A549 (cell line): ENCODE measurements around the gene CLEC5A. TPM values are rescaled to one million over a fixed set of nuclear protein-coding genes. Genes with fewer than 3 reads are reported as not detected.

ENCODE experiments used
- ATAC-seq, 2 experiments: fragments of 200-7000 bp in 1 of 2; fragments of >200 bp in 1 of 2; cut with Nextera tagmentation in 1 of 2; cut with Tn5 transposase in 1 of 2; 3 replicates each; pipeline versions ENCODE4 v1.8.0 to v1.9.1; 2018 to 2020; ENCODE audit warnings: mild to moderate bottlenecking in 1 of 2, moderate library complexity in 1 of 2
- CTCF ChIA-PET: fragments of 300-600 bp; sonication (Branson Sonifier 250); formaldehyde crosslinking; extraction: SDS; loops from one replicate; lab custom pipeline; 2021; ENCODE audit warnings: antibody characterized with exemption, inconsistent platforms; lab: Yijun Ruan, JAX
- POLR2A ChIA-PET: fragments of 350-600 bp; formaldehyde crosslinking; extraction: SDS; loops from one replicate; lab custom pipeline; 2021; ENCODE audit warnings: antibody characterized with exemption, inconsistent platforms; lab: Yijun Ruan, JAX
- DNase-seq, 2 experiments: peaks; one replicate each; pipeline versions ENCODE4 v3.0.0 to v3.0.0-alpha.2; 2011 to 2016; ENCODE audit warnings: low read depth in 1 of 2, low spot score in 1 of 2
- FAIRE-seq: peaks from 2 replicates; lab custom pipeline; 2011; peaks lifted over from hg19 to GRCh38; lab: Jason Lieb, UNC
- H3K27ac ChIP-seq, 2 experiments: fragments of >200 bp; sonication (Bioruptor Twin); formaldehyde crosslinking; 3 replicates each; pipeline ENCODE4 v1.5.1; 2016 to 2017
- H3K4me1 ChIP-seq: fragments of >200 bp; sonication (Bioruptor Twin); formaldehyde crosslinking; 3 replicates; pipeline ENCODE4 v1.6.1; 2016
- H3K4me2 ChIP-seq: fragments of >200 bp; sonication (Bioruptor Twin); formaldehyde crosslinking; 3 replicates; pipeline ENCODE4 v1.6.1; 2016
- H3K4me3 ChIP-seq: fragments of >200 bp; sonication (Bioruptor Twin); formaldehyde crosslinking; 3 replicates; pipeline ENCODE4 v1.5.1; 2016
- H3K9me3 ChIP-seq: fragments of >200 bp; sonication (Bioruptor Twin); formaldehyde crosslinking; 3 replicates; pipeline ENCODE4 v1.6.1; 2016
- BHLHE40 ChIP-seq: IDR thresholded peaks from 2 replicates; pipeline ENCODE4 v1.6.1; 2012; ENCODE audit warnings: low read depth, low read length, inconsistent platforms
- CBX2 ChIP-seq: fragments of 200-600 bp; sonication (generic); IDR thresholded peaks from 2 replicates; pipeline ENCODE4 v1.6.1; 2016; ENCODE audit warnings: low read depth, mild to moderate bottlenecking, borderline replicate concordance
- CEBPB ChIP-seq, 2 experiments: fragments of >200 bp in 1 of 2; sonication (Bioruptor Twin) in 1 of 2; formaldehyde crosslinking in 1 of 2; IDR thresholded peaks; 2 replicates each; pipeline ENCODE4 v1.6.1; 2012 to 2016
- CHD2 ChIP-seq: fragments of 150-350 bp; IDR thresholded peaks from 2 replicates; pipeline ENCODE4 v1.6.1; 2014; ENCODE audit warnings: low read length; ENCODE audit not compliant: partially characterized antibody
- E2F6 ChIP-seq: IDR thresholded peaks from 2 replicates; pipeline ENCODE4 v1.6.1; 2012; ENCODE audit warnings: low read depth, borderline replicate concordance
- EHF ChIP-seq: fragments of 250-450 bp; sonication (Bioruptor Pico); IDR thresholded peaks from 2 replicates; pipeline ENCODE4 v1.5.0; 2020; ENCODE audit warnings: mild to moderate bottlenecking
- EHMT2 ChIP-seq: fragments of 200-600 bp; sonication (generic); IDR thresholded peaks from 2 replicates; pipeline ENCODE4 v1.6.1; 2016; ENCODE audit warnings: antibody characterized with exemption, low read depth, mild to moderate bottlenecking, moderate library complexity
- ELK1 ChIP-seq: fragments of 150-350 bp; IDR thresholded peaks from 2 replicates; pipeline ENCODE4 v1.6.1; 2014; ENCODE audit warnings: low read depth, mild to moderate bottlenecking, low read length
- EP300 ChIP-seq, 2 experiments: fragments of >200 bp; sonication (Bioruptor Twin); formaldehyde crosslinking; IDR thresholded peaks; 2 replicates in 1 of 2; 3 replicates in 1 of 2; pipeline ENCODE4 v1.6.1; 2016 to 2017
- HDAC2 ChIP-seq: fragments of 200-600 bp; sonication (generic); IDR thresholded peaks from 2 replicates; pipeline ENCODE4 v1.6.1; 2016
- JUN ChIP-seq, 2 experiments: fragments of >200 bp; sonication (Bioruptor Twin); formaldehyde crosslinking; IDR thresholded peaks; 2 replicates in 1 of 2; 3 replicates in 1 of 2; pipeline ENCODE4 v1.6.1; 2016 to 2017
- JUNB ChIP-seq: fragments of >200 bp; sonication (Bioruptor Twin); formaldehyde crosslinking; IDR thresholded peaks from 2 replicates; pipeline ENCODE4 v1.6.1; 2016
- KDM1A ChIP-seq: fragments of 200-600 bp; sonication (generic); IDR thresholded peaks from 2 replicates; pipeline ENCODE4 v1.6.1; 2016; ENCODE audit warnings: low read depth, mild to moderate bottlenecking
- MAZ ChIP-seq: fragments of 150-350 bp; IDR thresholded peaks from 2 replicates; pipeline ENCODE4 v1.6.1; 2014; ENCODE audit warnings: antibody characterized with exemption, low read depth, low read length, borderline replicate concordance
- MYC ChIP-seq: IDR thresholded peaks from 2 replicates; pipeline ENCODE4 v1.6.1; 2012; ENCODE audit warnings: mild to moderate bottlenecking, inconsistent platforms, low read length, improper control_type of control experiment, borderline replicate concordance
- NFE2L2 ChIP-seq: fragments of 150-350 bp; conservative IDR thresholded peaks from 2 replicates; pipeline ENCODE4 v1.6.1; 2014; ENCODE audit warnings: low read length
- NR3C1 ChIP-seq: fragments of >200 bp; sonication (Bioruptor Twin); formaldehyde crosslinking; IDR thresholded peaks from 3 replicates; pipeline ENCODE4 v1.6.1; 2017
- PBX3 ChIP-seq: IDR thresholded peaks from 2 replicates; pipeline ENCODE4 v1.6.1; 2012
- RAD21 ChIP-seq, 2 experiments: fragments of >200 bp in 1 of 2; sonication (Bioruptor Twin) in 1 of 2; formaldehyde crosslinking in 1 of 2; IDR thresholded peaks in 1 of 2; conservative IDR thresholded peaks in 1 of 2; 2 replicates in 1 of 2; 3 replicates in 1 of 2; pipeline ENCODE4 v1.6.1; 2012 to 2018; ENCODE audit warnings: inconsistent platforms in 1 of 2
- RNF2 ChIP-seq: fragments of 200-600 bp; sonication (generic); IDR thresholded peaks from 2 replicates; pipeline ENCODE4 v1.6.1; 2016; ENCODE audit warnings: low read depth, mild to moderate bottlenecking, antibody characterized with exemption, moderate library complexity, borderline replicate concordance
- SMC3 ChIP-seq: fragments of >200 bp; sonication (Bioruptor Twin); formaldehyde crosslinking; IDR thresholded peaks from 3 replicates; pipeline ENCODE4 v1.6.1; 2018; ENCODE audit warnings: inconsistent platforms
- WGBS: methylation state at CpG from one replicate; pipeline ENCODE4 v1.1.6; 2017; ENCODE audit errors: missing lambda C conversion rate; 5-methylcytosine and 5-hydroxymethylcytosine counted together
- polyA plus RNA-seq, 4 experiments: library from polyadenylated mRNA; depleted of rRNA in 3 of 4; stranded (reverse); fragments of >200 nt; fragmentation: RNase III in 1 of 4; extraction: RNeasy Plus Mini Kit Qiagen cat#74134 plus additional on column Dnase treatment in 1 of 4; gene quantifications; 2 replicates in 3 of 4; 3 replicates in 1 of 4; pipeline ENCODE4 v1.2.3, GENCODE V29; 2011 to 2017

CLEC5A gene
- polyA plus RNA-seq, 2 of the 4 experiments (the other 2 are of a cell fraction): not detected

GRCh38 chr7:141884539-141885225 lies 62.1 kb downstream of the CLEC5A start:
- WGBS: 18% methylated on average over 5 of the region's 5 CpGs
- ATAC-seq (no peak), DNase-seq (no peak)
- Histone ChIP-seq H3K4me1 (no peaks in the 10 kb centered on the region), H3K27ac (no peak overlapping the region), H3K4me2 (no peak overlapping the region), H3K9me3 (no peaks in the 10 kb centered on the region)
- ChIA-PET POLR2A (no interaction called here), CTCF (interaction anchor here (1.0 kb wide), 1 partner anchor 215 kb away, joined by 3 read pairs; no protein-coding TSS in a partner anchor)
- TF ChIP-seq BHLHE40: no peak
- no peak for TF ChIP-seq E2F6
- TF ChIP-seq JUNB: no peak
- TF ChIP-seq NR3C1: no peak
- TF ChIP-seq CBX2: no peak
- TF ChIP-seq CHD2: no peak
- TF ChIP-seq JUN (IDR thresholded peaks at IDR 0.05): no peak
- no peak for TF ChIP-seq RNF2
- TF ChIP-seq CEBPB (IDR thresholded peaks at IDR 0.05): no peak
- no peak for TF ChIP-seq SMC3
- TF ChIP-seq PBX3: no peak
- TF ChIP-seq, all 56 proteins: peak for 0
- no peak for FAIRE-seq
- H3K4me3 ChIP-seq: no peak overlapping the region

GRCh38 chr7:141880960-141881359 lies 65.8 kb downstream of the CLEC5A start:
- ChIA-PET POLR2A (no interaction called here), CTCF (no interaction called here)
- WGBS: 11% methylated on average over 5 of the region's 5 CpGs
- Histone ChIP-seq H3K4me2 (no peak overlapping the region), H3K4me1 (no peaks in the 10 kb centered on the region), H3K9me3 (no peaks in the 10 kb centered on the region), H3K4me3 (no peak overlapping the region), H3K27ac (no peak overlapping the region)
- no peak for TF ChIP-seq EHMT2
- no peak for TF ChIP-seq HDAC2
- TF ChIP-seq MAZ: no peak
- no peak for TF ChIP-seq EHF (CRISPR knock-in tag)
- no peak for TF ChIP-seq NFE2L2
- TF ChIP-seq NR3C1: no peak
- no peak for TF ChIP-seq KDM1A
- TF ChIP-seq RAD21 (conservative IDR thresholded peaks at IDR 0.05 in 1 of 2, IDR thresholded peaks at IDR 0.05 in 1 of 2): no peak
- no peak for TF ChIP-seq MYC
- TF ChIP-seq EP300 (IDR thresholded peaks at IDR 0.05): no peak
- no peak for TF ChIP-seq CHD2
- no peak for TF ChIP-seq PBX3
- no peak for TF ChIP-seq ELK1
- no peak for DNase-seq
- ATAC-seq: no peak
- no peak for FAIRE-seq
